HepG2 (cell line): ENCODE data around the gene CYP27B1. TPM values are rescaled to one million over a fixed set of nuclear protein-coding genes. Genes with fewer than 3 reads are reported as not detected.

Source experiments
- BHLHE40 ChIP-seq: IDR thresholded peaks from 2 replicates; pipeline ENCODE4 v1.6.1; 2011; ENCODE audit warnings: low read length, improper control_type of control experiment
- CEBPB ChIP-seq: IDR thresholded peaks from 2 replicates; pipeline ENCODE4 v1.6.1; 2011; ENCODE audit warnings: low read depth, low read length, improper control_type of control experiment, borderline replicate concordance
- GATAD2A ChIP-seq: IDR thresholded peaks from 2 replicates; pipeline ENCODE4 v1.6.1; 2016
- GFI1 ChIP-seq: sonication (generic); formaldehyde crosslinking; IDR thresholded peaks from 2 replicates; pipeline ENCODE4 v1.5.0; 2020; ENCODE audit warnings: missing genetic modification reagents, mild to moderate bottlenecking, borderline replicate concordance
- HES4 ChIP-seq: sonication (generic); formaldehyde crosslinking; IDR thresholded peaks from 2 replicates; pipeline ENCODE4 v1.9.0; 2021; ENCODE audit warnings: mild to moderate bottlenecking, missing genetic modification reagents, borderline replicate concordance
- PRDM4 ChIP-seq: sonication (generic); formaldehyde crosslinking; IDR thresholded peaks from 2 replicates; pipeline ENCODE4 v1.9.0; 2021; ENCODE audit warnings: missing genetic modification reagents, borderline replicate concordance
- RXRB ChIP-seq: IDR thresholded peaks from 2 replicates; pipeline ENCODE4 v1.6.1; 2016; ENCODE audit warnings: borderline replicate concordance, missing genetic modification reagents, missing compliant biosample characterization
- SMAD3 ChIP-seq: sonication (generic); formaldehyde crosslinking; IDR thresholded peaks from 2 replicates; pipeline ENCODE4 v1.4.0; 2020; ENCODE audit warnings: missing genetic modification reagents
- SMARCE1 ChIP-seq: fragments of 450-650 bp; IDR thresholded peaks from 2 replicates; pipeline ENCODE4 v1.6.1; 2017; ENCODE audit warnings: borderline replicate concordance
- SP1 ChIP-seq, 2 experiments: fragments of 450-650 bp in 1 of 2; sonication (generic) in 1 of 2; formaldehyde crosslinking in 1 of 2; IDR thresholded peaks; 2 replicates each; pipeline versions ENCODE4 v1.4.0 to v1.6.1; 2016 to 2020; ENCODE audit warnings: missing genetic modification reagents in 1 of 2
- STAG1 ChIP-seq: sonication (generic); formaldehyde crosslinking; IDR thresholded peaks from 2 replicates; pipeline ENCODE4 v1.4.0; 2020; ENCODE audit warnings: missing genetic modification reagents
- ZBTB20 ChIP-seq: sonication (generic); formaldehyde crosslinking; IDR thresholded peaks from 2 replicates; pipeline ENCODE4 v1.8.1; 2023; ENCODE audit warnings: missing genetic modification reagents, low read depth, mild to moderate bottlenecking, borderline replicate concordance
- ZEB1 ChIP-seq: IDR thresholded peaks from 2 replicates; pipeline ENCODE4 v1.6.1; 2012; ENCODE audit warnings: mild to moderate bottlenecking, low read depth, inconsistent platforms; ENCODE audit not compliant: insufficient replicate concordance
- ZNF30 ChIP-seq: sonication (generic); formaldehyde crosslinking; IDR thresholded peaks from 2 replicates; pipeline ENCODE4 v1.5.0; 2020; ENCODE audit warnings: mild to moderate bottlenecking, missing genetic modification reagents
- ZNF562 ChIP-seq: sonication (generic); formaldehyde crosslinking; IDR thresholded peaks from 2 replicates; pipeline ENCODE4 v1.8.0; 2022; ENCODE audit warnings: missing genetic modification reagents, borderline replicate concordance
- polyA plus RNA-seq, 8 experiments: library from polyadenylated mRNA; depleted of rRNA in 3 of 8; stranded (reverse) in 7 of 8; unstranded in 1 of 8; fragments of >200 nt; fragmentation: Illumina TruSeq in 4 of 8; extraction: Trizol in 4 of 8; gene quantifications; 2 replicates each; pipeline versions ENCODE4 v1.2.1 to v1.2.3, GENCODE V29; 2011 to 2016; ENCODE audit warnings: low read depth in 4 of 8, missing spikeins in 1 of 8, mixed read lengths in 1 of 8; ENCODE audit not compliant: insufficient read depth in 1 of 8
- total RNA-seq, 5 experiments: library from RNA; depleted of rRNA; stranded (reverse); fragments of >200 nt; fragmentation: Illumina TruSeq; extraction: Trizol; gene quantifications; 2 replicates each; pipeline ENCODE4 v1.2.3, GENCODE V29; 2016; ENCODE audit warnings: low read depth in 1 of 5
- TF ChIP-seq, protein P1 (sequence below): sonication (generic); formaldehyde crosslinking; IDR thresholded peaks from 2 replicates; pipeline ENCODE4 v1.5.1; 2020; ENCODE audit warnings: mild to moderate bottlenecking, missing genetic modification reagents, borderline replicate concordance
- TF ChIP-seq, protein P2 (sequence below): sonication (generic); formaldehyde crosslinking; IDR thresholded peaks from 2 replicates; pipeline ENCODE4 v1.4.0; 2020; ENCODE audit warnings: missing genetic modification reagents
- TF ChIP-seq, protein P3 (sequence below): sonication (generic); formaldehyde crosslinking; IDR thresholded peaks from 2 replicates; pipeline ENCODE4 v1.5.0; 2020; ENCODE audit warnings: mild to moderate bottlenecking, missing genetic modification reagents

The CYP27B1 gene
- total and polyA plus RNA-seq, 2 of the 13 experiments (the other 11 are each of a cell fraction or from before 2014, with no cell fraction given), result 2.3 to 3.0 TPM

- TF ChIP-seq HES4 (peak; percentile 56; the same call in 1 of the 2 replicates), ZBTB20 (CRISPR knock-in tag) (no peak), SP1 (IDR thresholded peaks at IDR 0.05) (no peak), SP1 (CRISPR knock-in tag; IDR thresholded peaks at IDR 0.05) (peak; percentile 94), RXRB (peak; percentile 56), BHLHE40 (no peak), ZNF30 (CRISPR knock-in tag) (0 out of 2 replicates have a peak, but pooled peaks have one; percentile 90), PRDM4 (peak; percentile 44; the same call in 1 of the 2 replicates), ZEB1 (peak; percentile 13), SMAD3 (CRISPR knock-in tag) (peak; percentile 93), ZNF562 (no peak), GATAD2A (CRISPR knock-in tag) (peak; percentile 37; the same call in 1 of the 2 replicates), STAG1 (CRISPR knock-in tag) (no peak), SMARCE1 (no peak), CEBPB (no peak), GFI1 (no peak)
- TF ChIP-seq, protein P1, sequence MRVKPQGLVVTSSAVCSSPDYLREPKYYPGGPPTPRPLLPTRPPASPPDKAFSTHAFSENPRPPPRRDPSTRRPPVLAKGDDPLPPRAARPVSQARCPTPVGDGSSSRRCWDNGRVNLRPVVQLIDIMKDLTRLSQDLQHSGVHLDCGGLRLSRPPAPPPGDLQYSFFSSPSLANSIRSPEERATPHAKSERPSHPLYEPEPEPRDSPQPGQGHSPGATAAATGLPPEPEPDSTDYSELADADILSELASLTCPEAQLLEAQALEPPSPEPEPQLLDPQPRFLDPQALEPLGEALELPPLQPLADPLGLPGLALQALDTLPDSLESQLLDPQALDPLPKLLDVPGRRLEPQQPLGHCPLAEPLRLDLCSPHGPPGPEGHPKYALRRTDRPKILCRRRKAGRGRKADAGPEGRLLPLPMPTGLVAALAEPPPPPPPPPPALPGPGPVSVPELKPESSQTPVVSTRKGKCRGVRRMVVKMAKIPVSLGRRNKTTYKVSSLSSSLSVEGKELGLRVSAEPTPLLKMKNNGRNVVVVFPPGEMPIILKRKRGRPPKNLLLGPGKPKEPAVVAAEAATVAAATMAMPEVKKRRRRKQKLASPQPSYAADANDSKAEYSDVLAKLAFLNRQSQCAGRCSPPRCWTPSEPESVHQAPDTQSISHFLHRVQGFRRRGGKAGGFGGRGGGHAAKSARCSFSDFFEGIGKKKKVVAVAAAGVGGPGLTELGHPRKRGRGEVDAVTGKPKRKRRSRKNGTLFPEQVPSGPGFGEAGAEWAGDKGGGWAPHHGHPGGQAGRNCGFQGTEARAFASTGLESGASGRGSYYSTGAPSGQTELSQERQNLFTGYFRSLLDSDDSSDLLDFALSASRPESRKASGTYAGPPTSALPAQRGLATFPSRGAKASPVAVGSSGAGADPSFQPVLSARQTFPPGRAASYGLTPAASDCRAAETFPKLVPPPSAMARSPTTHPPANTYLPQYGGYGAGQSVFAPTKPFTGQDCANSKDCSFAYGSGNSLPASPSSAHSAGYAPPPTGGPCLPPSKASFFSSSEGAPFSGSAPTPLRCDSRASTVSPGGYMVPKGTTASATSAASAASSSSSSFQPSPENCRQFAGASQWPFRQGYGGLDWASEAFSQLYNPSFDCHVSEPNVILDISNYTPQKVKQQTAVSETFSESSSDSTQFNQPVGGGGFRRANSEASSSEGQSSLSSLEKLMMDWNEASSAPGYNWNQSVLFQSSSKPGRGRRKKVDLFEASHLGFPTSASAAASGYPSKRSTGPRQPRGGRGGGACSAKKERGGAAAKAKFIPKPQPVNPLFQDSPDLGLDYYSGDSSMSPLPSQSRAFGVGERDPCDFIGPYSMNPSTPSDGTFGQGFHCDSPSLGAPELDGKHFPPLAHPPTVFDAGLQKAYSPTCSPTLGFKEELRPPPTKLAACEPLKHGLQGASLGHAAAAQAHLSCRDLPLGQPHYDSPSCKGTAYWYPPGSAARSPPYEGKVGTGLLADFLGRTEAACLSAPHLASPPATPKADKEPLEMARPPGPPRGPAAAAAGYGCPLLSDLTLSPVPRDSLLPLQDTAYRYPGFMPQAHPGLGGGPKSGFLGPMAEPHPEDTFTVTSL (CRISPR knock-in tag), result peak; percentile 22; the same call in 1 of the 2 replicates
- TF ChIP-seq, protein P2, sequence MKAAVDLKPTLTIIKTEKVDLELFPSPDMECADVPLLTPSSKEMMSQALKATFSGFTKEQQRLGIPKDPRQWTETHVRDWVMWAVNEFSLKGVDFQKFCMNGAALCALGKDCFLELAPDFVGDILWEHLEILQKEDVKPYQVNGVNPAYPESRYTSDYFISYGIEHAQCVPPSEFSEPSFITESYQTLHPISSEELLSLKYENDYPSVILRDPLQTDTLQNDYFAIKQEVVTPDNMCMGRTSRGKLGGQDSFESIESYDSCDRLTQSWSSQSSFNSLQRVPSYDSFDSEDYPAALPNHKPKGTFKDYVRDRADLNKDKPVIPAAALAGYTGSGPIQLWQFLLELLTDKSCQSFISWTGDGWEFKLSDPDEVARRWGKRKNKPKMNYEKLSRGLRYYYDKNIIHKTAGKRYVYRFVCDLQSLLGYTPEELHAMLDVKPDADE (CRISPR knock-in tag), result 0 out of 2 replicates have a peak, but pooled peaks have one; percentile 79
- TF ChIP-seq, protein P3, sequence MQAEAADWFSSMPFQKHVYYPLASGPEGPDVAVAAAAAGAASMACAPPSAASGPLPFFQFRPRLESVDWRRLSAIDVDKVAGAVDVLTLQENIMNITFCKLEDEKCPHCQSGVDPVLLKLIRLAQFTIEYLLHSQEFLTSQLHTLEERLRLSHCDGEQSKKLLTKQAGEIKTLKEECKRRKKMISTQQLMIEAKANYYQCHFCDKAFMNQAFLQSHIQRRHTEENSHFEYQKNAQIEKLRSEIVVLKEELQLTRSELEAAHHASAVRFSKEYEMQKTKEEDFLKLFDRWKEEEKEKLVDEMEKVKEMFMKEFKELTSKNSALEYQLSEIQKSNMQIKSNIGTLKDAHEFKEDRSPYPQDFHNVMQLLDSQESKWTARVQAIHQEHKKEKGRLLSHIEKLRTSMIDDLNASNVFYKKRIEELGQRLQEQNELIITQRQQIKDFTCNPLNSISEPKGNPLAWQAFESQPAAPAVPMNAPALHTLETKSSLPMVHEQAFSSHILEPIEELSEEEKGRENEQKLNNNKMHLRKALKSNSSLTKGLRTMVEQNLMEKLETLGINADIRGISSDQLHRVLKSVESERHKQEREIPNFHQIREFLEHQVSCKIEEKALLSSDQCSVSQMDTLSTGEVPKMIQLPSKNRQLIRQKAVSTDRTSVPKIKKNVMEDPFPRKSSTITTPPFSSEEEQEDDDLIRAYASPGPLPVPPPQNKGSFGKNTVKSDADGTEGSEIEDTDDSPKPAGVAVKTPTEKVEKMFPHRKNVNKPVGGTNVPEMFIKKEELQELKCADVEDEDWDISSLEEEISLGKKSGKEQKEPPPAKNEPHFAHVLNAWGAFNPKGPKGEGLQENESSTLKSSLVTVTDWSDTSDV (CRISPR knock-in tag), result no peak
Measured at GRCh38 chr12:57771873-57772428, 5.1 kb upstream of the CYP27B1 start, which contains the start of gene METTL1 (continued).
